GM21447 (cell line): Measurements from ENCODE around the gene TMUB2.
A peak's percentile ranks its signal among the peaks of the same experiment; 100 is the strongest.
"Not testable (repeated sequence)": the region's sequence is repeated elsewhere in the genome, so short reads cannot be mapped to it uniquely, and the experiment has no call there.

Experiments
- ATAC-seq: cut with Tn5 transposase; IDR thresholded peaks from one replicate; pipeline ENCODE4 v1.9.1; 2021; ENCODE audit not compliant: unreplicated experiment

TMUB2 gene

DNA sequence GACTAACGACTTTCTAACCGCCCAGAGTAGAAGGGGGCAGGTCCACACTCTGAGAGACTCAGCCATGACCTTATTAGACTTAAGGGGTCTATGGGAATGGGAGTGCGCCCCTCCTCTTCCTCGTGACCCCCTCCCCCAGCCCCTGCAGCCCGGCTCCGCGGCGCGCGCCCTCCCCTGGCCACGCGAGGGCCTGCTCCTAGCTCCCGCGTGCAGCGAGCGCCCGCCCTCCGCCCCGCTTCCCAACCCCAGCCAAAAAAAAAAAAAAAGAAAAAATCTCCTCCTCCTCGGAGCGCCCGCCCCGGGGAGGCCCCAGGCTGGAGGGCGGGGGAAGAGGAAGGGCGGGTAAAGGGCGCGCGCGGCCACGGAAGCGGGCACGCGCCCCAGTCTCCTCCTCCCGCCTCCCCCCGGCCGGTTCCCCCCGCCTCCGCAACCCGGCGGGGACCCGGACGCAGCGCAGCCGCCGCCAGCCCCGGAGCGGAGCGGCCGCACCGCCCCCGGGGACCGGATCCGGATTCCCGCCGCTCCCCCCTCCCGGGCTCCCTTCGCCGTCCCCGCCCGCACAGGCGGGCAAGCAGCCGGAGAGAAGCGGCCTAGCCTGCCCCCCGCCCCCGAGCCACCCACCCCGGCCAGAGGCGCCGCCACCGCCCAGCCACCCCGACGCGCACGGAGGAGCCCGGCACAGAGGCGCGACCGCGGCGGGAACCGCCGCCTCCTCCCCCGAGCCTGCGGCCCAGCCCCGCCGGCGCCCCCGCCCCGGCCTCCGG lies 31.8 kb downstream of the TMUB2 start:
- peak; percentile 21 for ATAC-seq

DNA sequence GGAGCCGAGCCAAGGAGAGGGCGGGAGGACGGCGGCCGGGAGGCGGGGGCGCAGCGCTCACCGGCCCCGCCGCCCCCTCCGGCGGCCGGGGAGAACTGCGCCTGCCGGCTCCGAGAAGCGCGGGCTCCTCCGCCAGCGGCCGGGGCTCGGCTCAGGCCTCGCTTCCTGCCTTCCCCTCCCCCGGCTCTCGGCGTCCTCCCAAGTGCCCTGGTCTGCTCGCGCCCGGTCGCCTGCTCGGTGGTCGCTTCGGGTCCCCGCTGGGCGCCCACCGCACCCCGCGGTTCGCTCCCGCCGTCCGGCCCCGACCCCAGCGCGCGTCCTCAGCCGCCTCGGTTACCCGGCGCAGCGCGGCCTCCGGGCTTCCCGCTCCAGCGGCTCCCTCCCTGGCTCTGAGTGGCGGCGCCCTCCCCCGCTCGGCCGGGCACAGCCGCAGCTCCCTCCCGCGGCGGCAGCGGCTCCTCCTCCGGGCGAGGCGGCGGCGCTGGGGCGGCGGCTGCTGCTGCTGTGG lies 32.4 kb downstream of the TMUB2 start:
- ATAC-seq: peak; percentile 31

DNA sequence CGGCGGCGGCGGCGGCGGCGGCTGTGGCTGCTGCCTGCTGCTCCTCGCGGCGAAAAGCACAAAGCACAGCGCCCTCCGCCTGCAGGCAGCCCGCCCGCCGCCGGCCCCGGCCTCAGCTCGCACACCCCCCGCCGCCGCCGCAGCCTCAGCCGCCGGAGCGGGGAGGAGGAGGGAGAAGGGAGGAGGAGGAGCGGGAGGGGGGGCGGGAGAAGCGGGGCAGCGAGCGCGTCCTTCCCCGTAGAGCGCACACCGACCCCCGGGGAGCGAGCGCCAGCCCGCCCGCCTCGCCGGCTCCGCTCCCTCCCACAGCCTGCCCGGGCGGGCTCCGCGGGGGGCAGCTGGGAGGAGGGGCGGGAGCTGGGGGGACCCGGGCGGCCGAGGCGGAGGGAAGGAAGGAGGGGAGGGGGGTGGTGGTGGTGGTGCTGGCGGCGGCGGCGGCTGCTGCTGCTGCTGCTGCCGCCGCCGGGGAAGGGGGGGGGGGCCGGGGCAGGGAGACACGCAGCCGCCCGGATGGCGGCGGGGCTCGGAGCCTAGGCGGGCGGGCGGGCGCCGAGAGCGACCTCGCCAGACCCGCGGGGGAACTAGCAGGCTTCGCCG lies 32.9 kb downstream of the TMUB2 start, which contains the start of gene UBTF:
Gene UBTF, minus strand, starts transcription at position 60 of the 597 bp plus-strand sequence. CDS start 1,446 bp downstream, outside the sequence.
- peak; percentile 7 for ATAC-seq

DNA sequence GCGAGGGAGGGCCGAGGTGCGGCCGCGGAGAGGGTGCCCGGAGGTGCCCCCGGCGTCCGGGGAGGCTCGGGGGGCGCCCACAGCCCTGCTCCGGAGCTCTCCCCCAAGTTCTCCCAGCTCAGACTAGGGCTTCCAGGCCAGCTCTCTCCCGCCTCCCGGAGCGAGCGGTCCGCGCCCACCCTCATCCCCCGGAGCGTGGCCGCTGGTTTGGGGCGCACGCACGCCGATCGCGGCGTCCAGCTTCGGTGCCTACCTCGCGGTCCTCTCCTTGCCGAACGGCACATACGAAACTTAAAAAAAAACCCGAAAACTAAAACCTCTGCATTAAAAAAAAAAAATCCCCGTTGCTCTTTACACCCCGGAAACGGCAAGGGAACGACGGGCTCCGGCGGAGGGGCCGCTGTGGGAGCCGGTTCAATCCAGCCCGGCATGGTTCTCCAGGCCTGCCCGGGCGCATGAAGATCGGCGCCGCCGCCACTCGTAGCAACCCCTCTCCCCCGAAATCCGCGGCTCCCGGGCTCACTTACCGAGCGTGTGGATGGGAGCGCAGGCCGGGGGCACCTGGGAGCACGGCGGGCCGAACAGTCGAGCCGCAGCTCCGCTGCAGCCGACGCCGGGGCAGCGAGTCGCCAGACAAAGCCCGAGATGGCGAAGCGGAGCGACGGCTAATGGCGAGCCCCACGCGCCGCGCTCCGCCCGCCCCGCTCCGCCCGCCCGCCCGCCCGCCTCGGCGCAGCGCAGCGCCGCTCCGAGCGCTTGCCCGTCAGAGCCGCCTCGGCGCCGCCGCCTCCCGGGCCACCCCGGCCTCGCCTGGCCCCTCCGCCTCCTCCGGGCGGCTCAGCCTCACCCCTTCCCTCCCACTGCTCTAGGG lies 33.7 kb downstream of the TMUB2 start:
- ATAC-seq: peak; percentile 0

DNA sequence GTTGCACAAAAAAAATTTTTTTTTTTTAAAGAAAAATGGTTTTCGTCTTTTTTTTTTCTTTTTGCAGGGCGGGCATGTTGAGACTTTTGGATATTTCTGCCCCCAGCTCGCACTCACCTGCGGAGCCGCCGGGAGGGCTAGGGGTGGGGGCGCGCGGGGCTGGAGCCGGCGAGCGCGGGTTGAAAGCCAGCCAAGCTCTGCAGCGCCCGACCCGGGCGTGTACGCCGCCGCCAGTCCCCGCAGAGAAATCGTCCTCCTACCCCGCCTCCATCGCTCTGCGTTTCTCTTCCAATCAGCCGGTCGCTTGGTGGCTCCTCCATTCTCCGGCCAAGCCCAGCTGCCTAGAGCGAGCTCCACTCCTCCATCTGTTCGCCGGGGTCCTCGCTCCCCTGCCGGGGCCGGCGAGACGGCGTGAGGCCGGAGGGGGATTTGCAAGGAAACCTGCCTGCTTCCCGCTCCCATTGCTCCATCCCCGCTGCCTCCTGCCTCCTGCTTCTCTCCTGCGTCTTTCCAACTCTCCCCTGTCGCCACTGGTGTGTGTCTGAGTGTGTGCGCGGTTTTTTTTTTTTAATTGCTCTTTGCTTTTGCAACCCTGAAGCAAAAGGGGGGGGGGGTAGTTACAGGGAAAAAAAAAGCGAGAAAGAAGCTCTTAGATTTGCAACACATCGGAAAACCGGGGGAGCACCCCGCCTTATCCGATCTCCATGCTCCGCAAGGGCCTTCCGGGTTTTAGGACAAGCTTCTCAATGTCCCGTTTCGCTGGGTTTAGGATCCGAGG lies 34.5 kb downstream of the TMUB2 start:
- no peak for ATAC-seq

DNA sequence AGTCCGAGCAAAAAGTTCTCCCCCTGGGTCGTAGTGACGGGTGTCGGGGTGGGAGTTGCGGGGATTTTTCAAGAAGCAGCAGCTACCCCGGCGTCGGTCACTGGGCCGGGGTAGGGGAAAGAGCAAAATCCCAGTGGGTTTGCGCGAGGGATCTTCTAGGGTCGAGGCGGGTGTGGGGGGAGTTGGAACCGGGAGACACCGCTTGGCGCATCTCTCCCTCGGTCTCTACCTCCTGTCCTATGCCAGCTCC lies 35.0 kb downstream of the TMUB2 start:
- ATAC-seq: no peak

DNA sequence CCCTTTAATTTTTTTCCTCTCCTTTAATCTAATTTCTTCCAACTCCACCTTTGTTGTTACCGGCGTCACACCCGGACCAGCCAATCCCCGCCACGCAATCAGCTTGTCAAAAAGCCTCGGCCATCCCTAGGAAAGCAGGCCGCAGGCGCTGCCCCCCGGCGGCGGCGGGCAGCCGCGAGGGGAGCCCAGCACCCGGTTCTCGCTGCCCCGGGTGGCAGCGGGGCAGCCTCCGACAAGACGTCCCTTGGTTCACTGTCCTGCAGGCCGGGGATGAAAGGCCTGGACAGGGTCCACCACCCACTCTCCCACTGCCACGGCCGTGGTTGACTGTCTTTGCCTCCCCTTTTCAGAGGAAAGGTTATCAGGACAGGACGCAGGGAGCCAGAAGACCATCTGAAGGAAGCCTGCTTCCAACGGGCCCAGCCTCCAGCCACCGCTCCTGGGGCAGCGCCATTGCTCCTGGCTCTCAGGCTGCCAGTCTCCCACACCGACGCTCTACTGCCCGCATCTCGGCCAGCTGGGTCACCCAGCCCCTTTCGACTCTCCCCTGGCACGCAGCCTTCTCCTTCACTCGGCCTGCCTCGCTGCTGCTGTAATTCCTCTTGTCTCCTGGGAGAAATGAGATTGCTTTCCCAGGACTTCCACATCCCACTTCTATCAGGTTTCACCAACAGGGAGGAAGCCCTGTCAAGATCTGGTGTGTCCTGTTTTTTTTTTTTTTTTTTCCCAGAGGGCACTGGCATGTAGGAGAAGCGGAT lies 35.5 kb downstream of the TMUB2 start:
- no peak for ATAC-seq

DNA sequence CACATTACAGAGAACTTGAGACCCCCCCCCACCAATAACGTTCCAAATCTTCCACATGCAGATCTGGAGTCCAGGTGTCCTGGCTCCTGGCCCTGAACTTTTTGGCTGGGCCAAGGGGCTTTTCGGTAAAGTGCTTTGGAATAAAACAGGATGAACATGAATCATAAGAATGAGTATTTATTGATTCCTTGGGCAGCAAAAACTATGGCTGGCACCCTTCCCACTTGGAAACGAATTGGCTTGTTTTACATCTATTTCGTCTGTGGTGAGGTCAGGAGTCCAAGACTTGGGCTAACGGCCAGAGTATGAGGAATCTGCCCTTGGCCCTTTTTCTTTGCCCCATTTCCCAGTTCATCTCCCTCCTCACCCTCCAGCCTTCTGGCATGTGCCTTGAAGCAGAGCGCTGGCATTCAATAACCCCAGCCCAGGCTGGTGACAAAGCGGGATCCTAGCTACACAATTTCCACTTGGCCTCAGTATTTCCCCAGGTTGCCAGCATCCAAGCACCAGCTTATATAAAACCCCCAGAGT lies 36.8 kb downstream of the TMUB2 start:
- ATAC-seq: no peak

DNA sequence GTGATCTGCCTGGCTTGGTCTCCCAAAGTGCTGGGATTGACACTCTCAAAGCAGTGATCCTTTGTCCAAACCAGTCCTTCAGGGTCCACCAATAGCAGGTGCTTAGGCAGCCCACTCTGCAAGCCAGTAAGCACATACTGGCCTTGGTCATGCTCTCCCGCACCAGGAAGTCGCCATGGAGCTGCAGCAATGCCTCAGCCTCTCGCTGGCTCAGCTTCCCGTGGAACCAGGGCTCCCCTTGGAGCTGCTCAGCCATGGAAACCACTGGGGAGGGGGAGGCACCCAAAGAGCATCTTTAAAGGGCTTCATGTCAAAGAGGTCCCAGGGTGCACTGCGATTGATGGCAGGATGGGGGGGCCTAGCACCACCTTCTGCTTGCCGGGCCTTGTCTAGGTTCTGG lies 42.3 kb downstream of the TMUB2 start:
- ATAC-seq: no peak

DNA sequence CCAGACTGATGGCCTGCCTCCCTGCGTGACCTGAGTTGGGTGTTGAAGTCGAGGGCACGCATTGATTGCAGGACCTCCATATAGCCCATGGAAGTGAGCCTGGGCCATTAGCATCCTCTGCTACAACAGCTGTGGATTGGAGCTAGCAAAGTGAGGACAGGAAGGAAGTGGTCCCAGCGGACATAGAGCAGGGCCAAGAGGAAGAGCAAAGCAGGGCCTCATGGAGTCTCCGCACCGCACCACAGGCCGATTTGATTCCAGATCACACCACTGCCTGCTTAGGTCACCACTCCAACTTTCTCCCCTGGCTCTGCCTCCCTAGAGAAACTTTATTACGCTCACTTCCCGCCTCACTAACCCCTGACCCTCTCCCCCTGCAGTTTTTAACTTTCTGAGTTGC lies 43.4 kb downstream of the TMUB2 start:
- ATAC-seq: no peak

DNA sequence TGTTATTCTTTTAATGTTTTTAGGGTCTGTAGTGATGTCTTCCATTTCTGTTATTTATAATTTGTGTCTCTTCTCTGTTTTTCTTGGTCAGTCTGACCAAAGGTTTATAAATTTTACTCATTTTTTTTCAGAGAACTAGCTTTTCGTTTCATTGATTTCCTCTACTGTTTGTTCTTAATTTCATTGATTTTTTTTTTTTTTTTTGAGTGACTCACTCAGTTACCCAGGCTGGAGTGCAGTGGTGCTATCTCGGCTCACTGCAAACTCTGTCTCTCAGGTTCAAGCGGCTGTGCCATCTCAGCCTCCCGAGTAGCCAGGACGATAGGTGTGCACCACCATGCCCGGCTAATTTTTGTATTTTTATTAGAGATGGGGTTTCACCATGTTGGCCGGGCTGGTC lies 45.3 kb downstream of the TMUB2 start:
- ATAC-seq: no peak

DNA sequence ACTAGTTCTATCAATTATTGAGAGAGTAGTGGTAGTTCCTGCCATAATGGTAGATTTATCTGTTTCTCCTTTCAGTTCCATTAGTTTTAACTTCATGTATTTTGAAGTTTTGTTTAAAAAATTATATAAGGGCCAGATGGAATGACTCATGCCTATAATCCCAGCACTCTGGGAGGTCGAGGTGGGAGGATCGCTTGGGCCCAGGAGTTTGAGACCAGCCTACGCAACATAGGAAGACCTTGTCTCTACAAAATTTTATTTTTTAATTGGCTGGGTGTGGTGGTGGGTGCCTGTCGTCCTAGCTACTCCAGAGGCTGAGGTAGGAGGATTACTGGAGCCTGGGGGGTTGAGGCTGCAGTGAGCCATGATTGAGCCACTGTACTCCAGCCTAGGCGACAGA lies 46.8 kb downstream of the TMUB2 start:
- no peak for ATAC-seq

DNA sequence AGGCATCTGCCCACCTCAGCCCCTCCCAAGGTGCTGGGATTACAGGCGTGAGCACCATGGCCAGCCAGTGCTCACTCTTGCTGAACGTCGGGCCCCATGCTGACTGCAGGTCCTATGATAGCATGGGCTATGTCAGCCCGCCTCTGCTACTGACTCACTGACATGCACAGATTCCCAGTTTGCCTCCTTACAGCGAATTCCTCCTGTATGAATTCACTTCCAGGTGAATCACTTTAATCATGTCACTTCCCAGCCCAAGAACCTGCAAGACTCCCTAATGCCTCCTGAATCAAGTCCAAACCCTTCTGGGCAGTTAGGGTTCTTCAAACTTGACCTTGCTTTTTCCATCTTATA lies 48.8 kb downstream of the TMUB2 start:
- ATAC-seq: no peak

DNA sequence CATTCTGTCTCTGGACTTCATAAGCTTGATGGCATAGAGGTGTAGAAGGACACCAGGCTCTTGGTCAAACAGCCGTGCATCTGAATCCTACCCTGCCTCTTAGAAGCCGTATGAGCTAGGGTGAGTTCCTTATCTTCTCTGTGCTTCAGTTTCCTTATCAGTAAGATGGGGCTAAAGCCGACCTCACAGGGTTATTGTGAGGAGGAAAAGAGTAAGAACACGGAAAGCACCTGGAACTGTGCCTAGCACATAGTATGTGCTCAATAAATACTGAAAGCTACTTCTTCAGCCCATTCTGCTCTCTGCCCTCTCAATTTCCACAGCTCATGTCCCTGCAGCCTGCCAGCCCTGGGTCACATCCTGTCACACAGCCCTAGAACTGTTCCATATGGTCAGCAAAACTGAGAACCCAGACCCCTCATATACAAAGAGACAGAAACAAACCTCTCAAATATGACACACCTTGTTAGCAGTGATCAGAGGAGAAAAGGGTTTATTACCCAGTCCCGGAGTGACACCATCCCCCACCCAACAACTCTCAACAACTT lies 49.7 kb downstream of the TMUB2 start:
- ATAC-seq: no peak

DNA sequence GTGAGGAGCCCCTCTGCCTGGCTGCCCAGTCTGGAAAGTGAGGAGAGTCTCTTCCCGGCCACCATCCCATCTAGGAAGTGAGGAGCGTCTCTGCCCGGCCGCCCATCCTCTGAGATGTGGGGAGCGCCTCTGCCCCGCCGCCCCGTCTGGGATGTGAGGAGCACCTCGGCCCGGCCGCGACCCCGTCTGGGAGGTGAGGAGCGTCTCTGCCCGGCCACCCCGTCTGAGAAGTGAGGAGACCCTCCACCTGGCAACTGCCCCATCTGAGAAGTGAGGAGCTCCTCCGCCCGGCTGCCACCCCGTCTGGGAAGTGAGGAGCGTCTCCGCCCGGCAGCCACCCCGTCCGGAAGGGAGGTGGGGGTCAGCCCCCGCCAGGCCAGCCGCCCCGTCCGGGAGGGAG lies 51.1 kb downstream of the TMUB2 start:
- not testable (repeated sequence) for ATAC-seq

DNA sequence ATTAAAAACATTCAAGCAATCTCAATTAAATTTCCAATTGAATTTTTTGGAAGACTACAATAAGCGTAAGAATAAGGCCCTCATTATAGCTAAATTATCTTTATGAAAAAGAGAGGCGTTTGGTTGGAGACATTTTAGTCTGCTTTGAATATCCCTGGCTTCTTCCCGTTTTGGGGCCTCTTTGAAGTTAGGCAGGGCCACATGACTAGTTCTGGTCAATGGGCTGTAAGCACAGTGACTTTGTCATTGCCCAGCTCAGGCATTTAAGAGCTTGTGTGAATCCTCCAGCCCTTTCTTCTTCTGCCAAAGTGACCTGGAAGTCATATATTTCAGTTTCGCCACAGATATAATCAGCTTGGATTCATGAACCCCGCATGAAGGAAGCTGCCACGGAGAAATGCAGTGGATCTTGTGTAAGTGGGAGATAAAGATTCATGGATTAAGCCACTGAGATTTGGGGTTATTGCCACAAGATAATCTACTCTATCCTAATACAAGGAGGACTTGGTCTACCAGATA lies 54.4 kb downstream of the TMUB2 start:
- ATAC-seq: no peak
